OCI-LY3 (cell line): ENCODE measurements around the gene PRKAA2.
"Not testable (repeated sequence)": the region's sequence is repeated elsewhere in the genome, so short reads cannot be mapped to it uniquely, and the experiment has no call there.

Experiments
- CTCF ChIP-seq: fragments of 200-600, 300-600 bp; sonication (generic); IDR thresholded peaks from 2 replicates; pipeline ENCODE4 v1.5.1; 2014; ENCODE audit warnings: antibody characterized with exemption, low read length, low read depth
- EZH2phosphoT487 ChIP-seq: fragments of 200-600 bp; shearing (Covaris generic); IDR thresholded peaks from 2 replicates; pipeline ENCODE4 v1.6.1; 2018; ENCODE audit warnings: antibody characterized with exemption, mixed run types, low read depth

GRCh38 chr1:56610097-56610496, 35.0 kb upstream of the PRKAA2 start:
- not testable (repeated sequence) for TF ChIP-seq CTCF, EZH2phosphoT487
